H1 (cell line): ENCODE data around the gene PDZD2. TPM values are rescaled to one million over a fixed set of nuclear protein-coding genes. Genes with fewer than 3 reads are reported as not detected.
A peak's percentile ranks its signal among the peaks of the same experiment; 100 is the strongest.

Source experiments
- CTCF ChIA-PET: fragments of 300-600 bp; sonication (Branson Sonifier 250); formaldehyde crosslinking; loops from one replicate; lab custom pipeline; 2021; ENCODE audit not compliant: partially characterized antibody; lab: Charles Lee
- POLR2A ChIA-PET: fragments of 300-600 bp; sonication (Branson Sonifier 250); formaldehyde crosslinking; loops from one replicate; lab custom pipeline; 2021; ENCODE audit warnings: inconsistent platforms; ENCODE audit not compliant: partially characterized antibody; lab: Charles Lee
- DNase-seq, 2 experiments: peaks; one replicate each; pipeline versions ENCODE4 v3.0.0 to v3.0.0-alpha.2; 2010 to 2022; ENCODE audit warnings: low spot score in 2 of 2, low read depth in 1 of 2, mixed read lengths in 1 of 2
- FAIRE-seq: peaks from 2 replicates; lab custom pipeline; 2011; peaks lifted over from hg19 to GRCh38; lab: Jason Lieb, UNC
- H2AFZ ChIP-seq: 2 replicates; pipeline ENCODE4 v1.8.1; 2012; ENCODE audit warnings: low read length, inconsistent platforms
- H2AK5ac ChIP-seq: 2 replicates; pipeline ENCODE4 v1.6.1; 2013; ENCODE audit warnings: low read depth, low read length
- H2BK120ac ChIP-seq: replicated peaks from 2 replicates; pipeline ENCODE3; 2013; ENCODE audit warnings: low read depth, low read length, inconsistent platforms
- H2BK12ac ChIP-seq: 2 replicates; pipeline ENCODE4 v1.6.1; 2013; ENCODE audit warnings: low read depth, low read length
- H2BK15ac ChIP-seq: 2 replicates; pipeline ENCODE4 v1.6.1; 2013; ENCODE audit warnings: low read length
- H2BK20ac ChIP-seq: 2 replicates; pipeline ENCODE4 v1.6.1; 2013; ENCODE audit warnings: low read length
- H2BK5ac ChIP-seq: 2 replicates; pipeline ENCODE4 v1.6.1; 2013; ENCODE audit warnings: low read depth, low read length
- H3K14ac ChIP-seq: 2 replicates; pipeline ENCODE4 v1.6.1; 2013; ENCODE audit warnings: inconsistent platforms; ENCODE audit not compliant: insufficient read length
- H3K18ac ChIP-seq: 2 replicates; pipeline ENCODE4 v1.6.1; 2013; ENCODE audit warnings: low read length; ENCODE audit errors: extremely low read depth
- H3K23ac ChIP-seq: 2 replicates; pipeline ENCODE4 v1.6.1; 2013; ENCODE audit warnings: inconsistent platforms; ENCODE audit not compliant: insufficient read length
- H3K23me2 ChIP-seq: 2 replicates; pipeline ENCODE4 v1.6.1; 2013; ENCODE audit warnings: low read depth, low read length
- H3K27ac ChIP-seq: 2 replicates; pipeline ENCODE4 v1.6.1; 2011; ENCODE audit warnings: low read depth, low read length, inconsistent platforms
- H3K27me3 ChIP-seq, 4 experiments: replicated peaks in 1 of 4; 1 replicate in 1 of 4; 2 replicates in 3 of 4; pipeline versions ENCODE4 v1.6.1 to v1.8.1; 2011 to 2013; ENCODE audit warnings: low read length in 3 of 4, mild to moderate bottlenecking in 3 of 4, inconsistent platforms in 2 of 4, mixed read lengths in 2 of 4, moderate library complexity in 1 of 4; ENCODE audit not compliant: control insufficient read depth in 3 of 4, insufficient read depth in 3 of 4; ENCODE audit errors: extremely low read depth in 1 of 4
- H3K36me3 ChIP-seq, 4 experiments: 2 replicates each; pipeline versions ENCODE4 v1.6.1 to v1.8.1; 2011 to 2013; ENCODE audit warnings: mild to moderate bottlenecking in 4 of 4, low read length in 3 of 4, moderate library complexity in 2 of 4, control low read depth in 1 of 4, inconsistent platforms in 1 of 4; ENCODE audit not compliant: insufficient read depth in 4 of 4, control insufficient read depth in 2 of 4
- H3K4ac ChIP-seq: replicated peaks from 2 replicates; pipeline ENCODE3; 2013; ENCODE audit warnings: low read length, low read depth, mixed read lengths, inconsistent platforms; ENCODE audit not compliant: insufficient read length
- H3K4me1 ChIP-seq, 4 experiments: replicated peaks in 1 of 4; 1 replicate in 1 of 4; 2 replicates in 3 of 4; pipeline versions ENCODE4 v1.6.1 to v1.8.1; 2011 to 2013; ENCODE audit warnings: low read length in 3 of 4, inconsistent platforms in 2 of 4, mixed read lengths in 1 of 4; ENCODE audit not compliant: insufficient read depth in 4 of 4, control insufficient read depth in 3 of 4
- H3K4me2 ChIP-seq, 2 experiments: 2 replicates each; pipeline versions ENCODE4 v1.6.1 to v1.8.1; 2011 to 2013; ENCODE audit warnings: low read depth in 2 of 2, low read length in 2 of 2, control low read depth in 1 of 2, inconsistent platforms in 1 of 2, mild to moderate bottlenecking in 1 of 2; ENCODE audit not compliant: insufficient read depth in 1 of 2
- H3K4me3 ChIP-seq, 4 experiments: fragments of 200-600, 300-600 bp in 1 of 4; sonication (generic), shearing (Covaris generic), sonication (Bioruptor Twin) in 1 of 4; 2 replicates each; pipeline versions ENCODE4 v1.5.1 to v1.8.1; 2011 to 2016; ENCODE audit warnings: low read length in 4 of 4, low read depth in 3 of 4, control low read depth in 2 of 4, inconsistent platforms in 2 of 4, mild to moderate bottlenecking in 2 of 4, mixed read lengths in 1 of 4, moderate library complexity in 1 of 4; ENCODE audit not compliant: insufficient read depth in 2 of 4; ENCODE audit errors: extremely low read depth in 1 of 4
- H3K56ac ChIP-seq: replicated peaks from 2 replicates; pipeline ENCODE3; 2013; ENCODE audit warnings: low read depth, mild to moderate bottlenecking, mixed read lengths, low read length, inconsistent platforms; ENCODE audit not compliant: insufficient read length
- H3K79me1 ChIP-seq: 2 replicates; pipeline ENCODE4 v1.6.1; 2013; ENCODE audit warnings: low read depth, low read length, control low read depth
- H3K79me2 ChIP-seq, 2 experiments: 2 replicates each; pipeline versions ENCODE4 v1.6.1 to v1.8.1; 2012 to 2013; ENCODE audit warnings: low read length in 2 of 2, mild to moderate bottlenecking in 2 of 2, inconsistent platforms in 1 of 2; ENCODE audit not compliant: insufficient read depth in 2 of 2, control insufficient read depth in 1 of 2
- H3K9ac ChIP-seq, 4 experiments: replicated peaks in 1 of 4; 1 replicate in 1 of 4; 2 replicates in 3 of 4; pipeline versions ENCODE4 v1.6.1 to v1.8.1; 2011 to 2013; ENCODE audit warnings: low read depth in 3 of 4, low read length in 3 of 4, control low read depth in 2 of 4, mild to moderate bottlenecking in 2 of 4, moderate library complexity in 2 of 4, inconsistent platforms in 1 of 4; ENCODE audit errors: extremely low read depth in 1 of 4
- H3K9me3 ChIP-seq, 2 experiments: 2 replicates each; pipeline versions ENCODE4 v1.6.1 to v1.8.1; 2012 to 2013; ENCODE audit warnings: mild to moderate bottlenecking in 2 of 2, moderate library complexity in 2 of 2, control low read depth in 1 of 2, inconsistent platforms in 1 of 2, low read depth in 1 of 2, low read length in 1 of 2, mixed read lengths in 1 of 2; ENCODE audit not compliant: insufficient read depth in 2 of 2
- H4K20me1 ChIP-seq, 2 experiments: replicated peaks in 1 of 2; 2 replicates each; pipeline versions ENCODE3 to v1.8.1; 2011 to 2013; ENCODE audit warnings: inconsistent platforms in 2 of 2, low read length in 2 of 2, mild to moderate bottlenecking in 1 of 2; ENCODE audit not compliant: insufficient read depth in 2 of 2, control insufficient read depth in 1 of 2
- H4K5ac ChIP-seq: 2 replicates; pipeline ENCODE4 v1.6.1; 2013; ENCODE audit warnings: low read length, low read depth, mixed read lengths, inconsistent platforms; ENCODE audit not compliant: insufficient read length
- H4K8ac ChIP-seq: 2 replicates; pipeline ENCODE4 v1.8.0; 2013; ENCODE audit warnings: mild to moderate bottlenecking, moderate library complexity, low read length, inconsistent platforms; ENCODE audit not compliant: insufficient read depth; ENCODE audit errors: extremely low read depth
- H4K91ac ChIP-seq: replicated peaks from 2 replicates; pipeline ENCODE3; 2013; ENCODE audit warnings: low read length, mixed read lengths, inconsistent platforms; ENCODE audit not compliant: insufficient read length
- SUZ12 ChIP-seq: fragments of 200-600 bp; sonication (generic); IDR thresholded peaks from 2 replicates; pipeline ENCODE4 v1.6.1; 2012; ENCODE audit warnings: mild to moderate bottlenecking, inconsistent platforms, low read length, moderate library complexity, mixed read lengths
- WGBS, 2 experiments: shearing (Covaris generic) in 1 of 2; methylation state at CpG; one replicate each; pipeline versions ENCODE4 v1.1.6 to v1.1.7; 2013 to 2015; ENCODE audit warnings: low lambda C conversion rate in 2 of 2, mixed read lengths in 2 of 2, inconsistent platforms in 1 of 2, low coverage in 1 of 2, missing lambda C conversion rate in 1 of 2; ENCODE audit not compliant: insufficient replicate concordance in 2 of 2, insufficient coverage in 1 of 2, insufficient read length in 1 of 2; ENCODE audit errors: extremely low coverage in 1 of 2, missing lambda C conversion rate in 1 of 2; 5-methylcytosine and 5-hydroxymethylcytosine counted together
- polyA plus RNA-seq, 7 experiments: library from polyadenylated mRNA; depleted of rRNA in 3 of 7; stranded (reverse) in 5 of 7; unstranded in 2 of 7; fragments of >200 nt in 5 of 7; fragments of 200-250 nt in 2 of 7; gene quantifications; 1 replicate in 5 of 7; 2 replicates in 1 of 7; 4 replicates in 1 of 7; pipeline versions ENCODE4 v1.2.1 to v1.2.3, GENCODE V29; 2011 to 2013; ENCODE audit warnings: missing spikeins in 2 of 7, mixed read lengths in 2 of 7
- total RNA-seq: library from RNA; stranded (reverse); fragmentation: NEBNext Ultra II Directional; extraction: Animal tissue kit (Norgen Biotek cat#: 25700); gene quantifications from 2 replicates; pipeline ENCODE4 v1.2.1, GENCODE V29; 2021

The PDZD2 gene
- total and polyA plus RNA-seq, 2 of the 8 experiments (the other 6 are each of a cell fraction or from before 2014, with no cell fraction given), result 1.2 to 6.8 TPM

GRCh38 chr5:31759925-31760324 lies 121.0 kb downstream of the PDZD2 start:
- Histone ChIP-seq H3K79me2 (no peaks in the 10 kb centered on the region), H3K27ac (no peak overlapping the region), H3K9ac (no peak overlapping the region), H2BK120ac (no peak overlapping the region), H3K27me3 (peaks cover 1 to 18% (median 10%) of the 10 kb centered on the region in 4 experiments), H3K23ac (no peak overlapping the region), H3K23me2 (no peaks in the 10 kb centered on the region), H3K4me1 (peaks cover 0 to 4% (median under 1%) of the 10 kb centered on the region in 4 experiments; a peak in 3 of 7 replicates), H3K4me2 (no peak overlapping the region), H3K4ac (no peak overlapping the region), H2BK12ac (0 out of 2 replicates have a peak overlapping the region, but pooled peaks have one; percentile 39), H4K91ac (no peak overlapping the region), H3K4me3 (no peak overlapping the region), H2BK15ac (no peak overlapping the region), H4K8ac (no peak overlapping the region), H3K9me3 (no peaks in the 10 kb centered on the region), H3K36me3 (no peaks in the 10 kb centered on the region), H2BK20ac (no peak overlapping the region), H2BK5ac (no peak overlapping the region), H3K79me1 (no peaks in the 10 kb centered on the region), H2AFZ (no peak overlapping the region), H2AK5ac (no peak overlapping the region), H3K14ac (no peak overlapping the region), H4K20me1 (no peaks in the 10 kb centered on the region), H3K18ac (no peak overlapping the region), H3K56ac (no peak overlapping the region), H4K5ac (no peak overlapping the region)
- WGBS, 2 experiments, result 96% methylated on average over 2 of the region's 2 CpGs; no CpG with 5 or more reads in 1 of the 2 experiments
- FAIRE-seq, result no peak
- no peak for DNase-seq
- CTCF ChIA-PET, result interaction anchor here (0.7 kb wide), 1 partner anchor 29 kb away, joined by 3 read pairs; no protein-coding TSS in a partner anchor
- POLR2A ChIA-PET, result interaction anchor here (0.7 kb wide), 1 partner anchor 15 kb away, joined by 4 read pairs; no protein-coding TSS in a partner anchor
- TF ChIP-seq SUZ12, result no peak
